HG03442 (cell line): ENCODE data around the gene CCDC141.

ENCODE experiments used
- ATAC-seq: cut with Tn5 transposase; IDR thresholded peaks from one replicate; pipeline ENCODE4 v1.9.1; 2021; ENCODE audit warnings: mild to moderate bottlenecking, moderate library complexity; ENCODE audit not compliant: unreplicated experiment

The CCDC141 gene

GRCh38 chr2:178873912-178874311, 176.0 kb downstream of the CCDC141 start:
- ATAC-seq: no peak

DNA sequence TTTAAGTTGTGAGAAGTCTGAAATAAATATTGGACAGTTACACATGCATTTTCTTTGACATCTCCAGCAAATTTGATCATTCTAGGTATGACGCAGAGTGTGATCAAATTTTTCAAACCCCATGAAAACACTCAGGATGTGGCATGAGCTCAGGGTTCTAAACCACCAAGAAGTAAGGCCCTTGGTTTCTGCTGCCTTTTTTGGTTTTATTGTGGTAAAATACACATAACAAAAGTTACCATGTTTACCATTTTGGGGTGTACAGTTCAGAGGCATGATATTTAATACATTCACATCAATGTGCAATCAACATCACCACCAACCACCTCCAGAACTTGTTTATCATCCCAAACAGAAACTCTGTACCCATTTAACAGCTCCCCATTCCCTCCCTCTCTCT, 178.4 kb downstream of the CCDC141 start:
- ATAC-seq: no peak

- ATAC-seq: no peak
These were observed 179.2 kb downstream of the CCDC141 start for GRCh38 chr2:178870703-178871102.

DNA sequence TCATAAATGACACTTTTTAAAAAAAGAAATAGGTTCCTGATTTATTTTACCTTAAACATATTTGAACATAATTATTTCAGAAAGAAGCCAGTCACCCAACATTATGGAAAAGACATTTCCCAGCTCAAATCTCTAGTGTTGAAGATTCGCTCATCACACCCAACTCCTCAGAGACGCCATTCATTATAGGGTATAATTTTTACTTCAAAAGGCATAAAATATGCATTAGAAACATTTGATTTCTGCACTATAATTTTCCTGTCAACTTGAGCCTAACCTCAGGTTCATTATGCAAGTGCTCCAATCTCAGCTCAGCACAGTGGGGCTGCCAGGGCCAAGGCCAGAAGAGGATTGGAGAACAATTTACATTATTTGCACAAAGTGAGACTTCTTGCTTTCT, 183.9 kb downstream of the CCDC141 start:
- ATAC-seq: no peak

- no peak for ATAC-seq
These were observed 184.6 kb downstream of the CCDC141 start for GRCh38 chr2:178865146-178865936.

DNA sequence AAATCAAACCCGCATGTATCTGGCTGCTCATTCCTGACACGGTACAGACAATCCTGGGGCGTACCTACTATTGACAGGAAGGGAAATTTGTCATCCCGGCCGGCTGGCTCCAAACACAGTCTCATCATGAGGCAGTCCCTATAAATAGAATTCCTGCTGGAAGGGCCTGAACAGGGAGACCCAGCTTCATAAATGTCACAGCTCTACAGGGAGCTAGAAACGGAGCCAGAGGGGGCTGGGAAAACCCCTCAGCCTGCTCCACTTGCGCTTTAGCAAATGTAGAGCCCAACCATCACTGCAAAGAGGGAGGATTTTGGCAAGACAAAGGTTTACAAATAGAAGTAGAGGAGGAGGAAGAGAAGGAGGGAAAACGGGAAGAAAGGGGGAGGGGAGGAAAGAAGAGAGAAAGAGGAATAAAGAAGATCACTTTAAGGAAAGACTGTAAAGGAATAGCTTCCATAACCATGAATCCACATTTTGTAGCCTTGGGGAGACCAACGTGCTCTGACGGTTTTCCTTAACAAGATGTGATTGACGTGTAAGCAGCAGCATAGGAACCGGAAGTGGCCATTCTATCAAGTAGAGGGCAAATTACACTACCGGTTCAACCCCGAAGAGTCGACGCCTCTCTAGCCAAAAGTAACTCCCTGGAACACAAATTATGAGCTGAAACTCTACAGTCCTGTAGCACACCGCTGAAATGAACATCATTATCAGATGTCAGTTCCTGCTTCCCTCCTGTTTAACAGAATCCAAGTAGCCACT, 185.9 kb downstream of the CCDC141 start:
- no peak for ATAC-seq

DNA sequence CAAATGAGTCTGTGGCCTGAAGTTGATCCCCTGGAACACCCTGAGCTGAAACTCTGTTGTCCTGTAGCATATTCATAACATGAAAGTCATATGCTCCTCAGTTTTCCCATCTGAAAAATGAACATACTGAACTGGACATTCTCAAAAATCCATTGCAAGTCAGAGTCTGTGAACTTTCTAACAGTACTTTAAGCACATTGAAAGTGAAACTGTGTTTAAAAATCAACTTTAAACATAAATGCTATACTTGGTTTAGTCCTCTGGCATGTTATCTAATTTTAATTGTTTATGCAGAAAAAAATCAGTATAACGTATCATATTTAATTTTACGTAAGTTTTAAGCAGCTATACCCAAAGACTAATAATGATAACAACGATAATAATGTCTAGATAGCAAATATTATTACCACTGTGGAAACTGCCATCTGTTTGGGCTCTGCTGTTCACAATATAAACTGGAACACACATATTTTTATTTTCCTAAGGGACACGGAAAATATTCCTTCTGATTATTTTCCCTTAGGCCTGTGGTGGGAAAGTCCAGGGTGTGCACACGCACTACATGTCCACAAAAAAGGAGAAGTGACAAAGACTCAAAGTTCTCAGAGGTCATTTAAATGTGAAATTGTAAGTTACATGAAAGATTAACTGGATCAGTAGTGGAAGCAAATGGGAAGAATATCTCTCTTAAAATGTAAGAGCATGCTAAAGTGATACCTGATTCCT, 186.6 kb downstream of the CCDC141 start:
- ATAC-seq: no peak

- no peak for ATAC-seq
These were observed 189.4 kb downstream of the CCDC141 start for GRCh38 chr2:178860551-178860950.

GRCh38 chr2:178859730-178860129, 190.2 kb downstream of the CCDC141 start:
- ATAC-seq: no peak

DNA sequence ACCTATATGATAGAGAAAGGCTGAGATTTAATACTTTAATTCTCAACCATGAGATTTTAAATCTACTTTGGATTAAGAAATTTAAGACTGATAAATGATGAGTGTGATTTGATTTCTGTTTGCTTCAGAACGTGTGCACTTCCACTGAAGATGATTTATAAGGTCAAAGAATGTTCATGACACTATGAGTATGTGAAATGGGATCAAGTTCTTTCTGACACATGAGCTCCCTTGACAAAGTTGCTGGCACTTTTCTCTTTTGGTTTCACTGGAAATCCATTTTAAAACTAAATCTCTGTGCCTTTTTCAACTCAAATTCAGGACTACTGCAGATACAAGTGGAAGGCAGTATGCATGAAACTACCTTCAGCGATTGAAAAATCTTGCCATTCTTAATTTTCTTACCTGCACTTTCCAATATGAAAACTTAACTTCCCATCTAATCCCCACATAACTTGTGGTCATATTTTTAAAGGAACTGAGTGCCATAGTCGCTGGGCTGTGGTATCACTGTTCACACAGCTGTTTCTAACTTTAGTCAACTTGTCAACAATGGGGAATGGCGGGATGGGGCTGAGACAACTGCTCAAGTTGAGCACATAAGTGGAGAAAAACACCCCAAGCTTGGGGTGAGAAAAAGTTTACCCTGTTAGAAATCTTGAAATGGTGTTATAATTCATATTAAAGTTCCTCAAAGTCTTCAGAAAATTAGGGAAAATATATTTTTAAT, 190.9 kb downstream of the CCDC141 start:
- ATAC-seq: no peak

DNA sequence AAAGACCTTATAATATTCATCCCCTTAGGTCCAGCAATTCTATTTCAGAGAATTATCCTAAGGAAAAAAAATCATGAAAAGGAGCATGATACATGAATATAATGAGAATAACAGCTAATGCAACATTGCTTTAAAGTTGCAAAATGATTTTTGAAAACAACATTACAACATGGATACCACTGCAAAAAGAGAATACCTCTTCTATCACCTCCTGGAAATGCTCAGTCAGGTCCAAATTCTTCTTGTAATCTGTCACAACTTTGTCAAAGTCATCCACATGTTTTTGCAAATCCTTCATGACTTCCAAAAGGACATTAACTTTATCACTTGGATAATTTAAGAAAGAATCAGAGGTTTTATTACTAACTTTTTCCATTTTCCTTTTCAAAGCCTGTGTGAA, 194.8 kb downstream of the CCDC141 start:
- ATAC-seq: no peak

- ATAC-seq: no peak
These were observed 201.6 kb downstream of the CCDC141 start for GRCh38 chr2:178848335-178848734.

- ATAC-seq: no peak
These were observed 203.5 kb downstream of the CCDC141 start for GRCh38 chr2:178846458-178846802.

DNA sequence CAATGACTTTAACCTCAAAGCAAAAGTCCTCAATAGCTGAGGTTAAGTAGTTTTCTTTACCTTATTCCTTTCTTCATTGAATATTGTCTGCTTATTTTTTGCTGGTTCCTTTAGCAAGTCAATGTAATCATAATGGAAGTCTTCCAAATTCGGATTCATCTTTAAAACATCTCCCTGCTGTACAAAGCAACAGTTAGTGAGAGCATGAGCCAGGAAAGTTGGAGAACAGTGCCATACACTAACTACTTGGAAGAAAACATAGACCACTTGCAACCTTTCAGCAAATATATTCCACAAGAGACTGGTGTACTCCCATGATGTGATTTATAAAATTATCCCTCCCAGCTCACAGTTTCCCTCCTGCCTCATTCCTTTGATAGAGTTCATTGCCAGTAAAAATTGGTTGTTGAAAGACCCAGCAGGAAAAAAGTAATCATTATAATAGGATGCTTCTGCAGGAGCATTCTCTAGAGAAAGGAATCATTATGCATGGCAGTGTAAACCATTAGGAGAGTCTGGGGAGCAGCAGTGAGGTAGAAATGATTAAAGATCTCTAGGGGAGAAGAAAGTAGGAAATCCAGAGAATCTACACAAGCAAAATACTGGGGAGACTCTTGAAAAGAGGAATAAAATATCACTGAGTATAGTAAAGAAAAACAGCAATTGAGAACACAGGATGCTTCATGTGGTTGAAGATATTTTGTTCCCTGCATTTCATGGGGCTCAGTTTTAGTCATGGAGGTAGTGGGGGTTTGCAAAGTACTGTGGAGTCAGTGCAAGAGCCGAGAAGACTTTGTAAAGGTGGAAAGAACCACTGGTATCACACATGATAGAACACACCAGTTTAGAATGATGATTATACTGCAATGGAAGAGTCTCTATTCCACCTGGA, 204.1 kb downstream of the CCDC141 start:
- ATAC-seq: no peak

- no peak for ATAC-seq
These were observed 205.2 kb downstream of the CCDC141 start for GRCh38 chr2:178844701-178845100.

DNA sequence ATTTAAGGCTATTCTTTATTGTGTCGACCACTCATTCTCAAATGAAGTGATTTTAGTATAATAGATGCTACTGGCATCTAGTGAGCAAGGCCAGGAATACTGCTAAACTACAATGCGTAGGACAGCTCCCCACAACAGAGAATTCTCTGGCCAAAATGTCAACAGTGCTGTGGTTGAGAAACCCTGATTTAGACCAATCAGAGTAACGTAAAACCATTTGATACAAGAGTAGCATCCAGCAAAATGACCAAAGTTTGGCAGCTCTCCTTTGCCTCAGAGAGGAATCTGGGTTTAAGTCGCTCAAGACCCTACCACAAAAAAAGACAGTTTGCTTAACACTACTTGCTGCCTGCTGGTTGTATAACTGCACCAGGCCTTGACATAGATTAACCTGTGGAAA, 205.7 kb downstream of the CCDC141 start:
- no peak for ATAC-seq

DNA sequence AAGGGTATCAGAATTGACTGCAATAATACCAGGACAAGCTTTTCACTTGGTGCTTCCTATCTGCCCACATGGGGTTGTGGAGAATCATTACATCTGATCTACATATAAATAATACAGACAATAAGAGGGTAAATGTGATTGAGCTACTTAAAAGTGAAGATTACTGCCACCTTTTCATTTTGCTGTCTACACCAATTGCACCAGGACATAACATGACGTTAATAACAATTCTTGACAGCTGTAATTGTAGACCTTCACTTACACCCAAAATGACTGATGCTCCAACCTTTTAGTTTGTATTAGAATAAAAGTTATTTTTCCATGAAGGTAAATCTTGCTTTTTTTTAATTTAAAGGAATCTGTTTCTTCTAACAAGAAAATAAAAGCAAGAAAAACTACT, 206.2 kb downstream of the CCDC141 start:
- no peak for ATAC-seq

- no peak for ATAC-seq
These were observed 213.1 kb downstream of the CCDC141 start for GRCh38 chr2:178836807-178837206.

GRCh38 chr2:178834086-178834485, 215.9 kb downstream of the CCDC141 start:
- no peak for ATAC-seq

GRCh38 chr2:178833382-178833781, 216.6 kb downstream of the CCDC141 start:
- no peak for ATAC-seq
